Measurements from ENCODE around the gene KLC1. TPM values are rescaled to one million over a fixed set of nuclear protein-coding genes. Genes with fewer than 3 reads are reported as not detected.

Gene KLC1
- total RNA-seq, 1 donor from 2014 or later, result 975 TPM

GRCh38 chr14:103656031-103656755, 27.2 kb downstream of the KLC1 start:
- peak overlapping the region; percentile 48 for H3K27ac Mint-ChIP-seq (ENCODE audit: unreplicated experiment)
- H3K27me3 Mint-ChIP-seq (ENCODE audit: unreplicated experiment), result peaks cover 8% of the 10 kb centered on the region
- peaks cover 9% of the 10 kb centered on the region for H3K9me3 Mint-ChIP-seq (ENCODE audit: unreplicated experiment)
- no peak for TF ChIP-seq CTCF (IDR thresholded peaks at IDR 0.05; ENCODE audit: partially characterized antibody, unreplicated experiment)
- H3K36me3 Mint-ChIP-seq (ENCODE audit: unreplicated experiment), result peaks cover 9% of the 10 kb centered on the region
- H3K4me1 Mint-ChIP-seq (ENCODE audit: low read depth, unreplicated experiment), result peaks cover 20% of the 10 kb centered on the region
- no peak for DNase-seq
- no peak overlapping the region for H3K4me3 Mint-ChIP-seq (ENCODE audit: unreplicated experiment)

- Mint-ChIP-seq H3K36me3 (ENCODE audit: unreplicated experiment) (peaks cover 9% of the 10 kb centered on the region), H3K4me1 (ENCODE audit: low read depth, unreplicated experiment) (peaks cover 16% of the 10 kb centered on the region), H3K4me3 (ENCODE audit: unreplicated experiment) (no peak overlapping the region), H3K27me3 (ENCODE audit: unreplicated experiment) (peaks cover 8% of the 10 kb centered on the region), H3K9me3 (ENCODE audit: unreplicated experiment) (peaks cover 10% of the 10 kb centered on the region), H3K27ac (ENCODE audit: unreplicated experiment) (peak overlapping the region; percentile 28)
- no peak for DNase-seq
- no peak for TF ChIP-seq CTCF (IDR thresholded peaks at IDR 0.05; ENCODE audit: partially characterized antibody, unreplicated experiment)
Observed at GRCh38 chr14:103656756-103657133, 27.7 kb downstream of the KLC1 start.

- Mint-ChIP-seq H3K27ac (ENCODE audit: unreplicated experiment) (peak overlapping the region; percentile 28), H3K4me3 (ENCODE audit: unreplicated experiment) (no peak overlapping the region), H3K27me3 (ENCODE audit: unreplicated experiment) (peaks cover 8% of the 10 kb centered on the region), H3K9me3 (ENCODE audit: unreplicated experiment) (peaks cover 12% of the 10 kb centered on the region), H3K36me3 (ENCODE audit: unreplicated experiment) (peaks cover 9% of the 10 kb centered on the region), H3K4me1 (ENCODE audit: low read depth, unreplicated experiment) (peaks cover 11% of the 10 kb centered on the region)
- no peak for TF ChIP-seq CTCF (IDR thresholded peaks at IDR 0.05; ENCODE audit: partially characterized antibody, unreplicated experiment)
- DNase-seq, result no peak
Observed at GRCh38 chr14:103657471-103657870, 28.5 kb downstream of the KLC1 start.

- Mint-ChIP-seq H3K4me1 (ENCODE audit: low read depth, unreplicated experiment) (peaks cover 3% of the 10 kb centered on the region), H3K36me3 (ENCODE audit: unreplicated experiment) (peaks cover 6% of the 10 kb centered on the region), H3K27me3 (ENCODE audit: unreplicated experiment) (peaks cover 3% of the 10 kb centered on the region), H3K4me3 (ENCODE audit: unreplicated experiment) (no peak overlapping the region), H3K9me3 (ENCODE audit: unreplicated experiment) (peaks cover 7% of the 10 kb centered on the region), H3K27ac (ENCODE audit: unreplicated experiment) (no peak overlapping the region)
- TF ChIP-seq CTCF (IDR thresholded peaks at IDR 0.05; ENCODE audit: partially characterized antibody, unreplicated experiment), result no peak
- no peak for DNase-seq
Observed at GRCh38 chr14:103659631-103660030, 30.6 kb downstream of the KLC1 start.

- H3K36me3 Mint-ChIP-seq (ENCODE audit: unreplicated experiment), result peaks cover 5% of the 10 kb centered on the region
- no peaks in the 10 kb centered on the region for H3K4me1 Mint-ChIP-seq (ENCODE audit: low read depth, unreplicated experiment)
Observed at GRCh38 chr14:103662029-103662428, 33.0 kb downstream of the KLC1 start.

More at GRCh38 chr14:103662029-103662428, 33.0 kb downstream of the KLC1 start:
- Mint-ChIP-seq H3K27me3 (ENCODE audit: unreplicated experiment) (peaks cover 2% of the 10 kb centered on the region), H3K9me3 (ENCODE audit: unreplicated experiment) (peaks cover 5% of the 10 kb centered on the region), H3K27ac (ENCODE audit: unreplicated experiment) (peak overlapping the region; percentile 59), H3K4me3 (ENCODE audit: unreplicated experiment) (no peak overlapping the region)
- TF ChIP-seq CTCF (IDR thresholded peaks at IDR 0.05; ENCODE audit: partially characterized antibody, unreplicated experiment), result no peak
- DNase-seq, result no peak

All from glutamatergic neuron (in vitro differentiated cells).